ENCODE measurements around the gene BMAL2.

DNA sequence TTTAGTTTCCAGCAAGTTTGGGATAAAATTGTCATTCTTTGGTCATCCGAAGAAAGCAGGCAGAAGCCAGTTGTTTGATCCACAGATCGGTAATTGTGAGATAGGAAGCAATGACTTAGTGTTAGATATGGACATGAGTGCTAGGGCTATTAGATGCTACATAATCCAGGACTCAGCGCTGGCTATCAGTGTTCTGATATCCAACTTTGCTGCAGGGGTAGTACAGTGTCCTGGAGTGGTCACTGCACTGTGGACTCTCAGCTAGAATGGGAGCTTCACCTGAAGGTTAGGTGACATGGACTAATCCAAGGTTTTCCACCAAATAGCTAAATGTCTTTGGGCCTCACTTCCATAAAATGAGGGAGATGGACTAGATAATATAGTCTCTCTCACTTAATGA lies 48.6 kb upstream of the BMAL2 start:
- TF ChIP-seq, protein P1, sequence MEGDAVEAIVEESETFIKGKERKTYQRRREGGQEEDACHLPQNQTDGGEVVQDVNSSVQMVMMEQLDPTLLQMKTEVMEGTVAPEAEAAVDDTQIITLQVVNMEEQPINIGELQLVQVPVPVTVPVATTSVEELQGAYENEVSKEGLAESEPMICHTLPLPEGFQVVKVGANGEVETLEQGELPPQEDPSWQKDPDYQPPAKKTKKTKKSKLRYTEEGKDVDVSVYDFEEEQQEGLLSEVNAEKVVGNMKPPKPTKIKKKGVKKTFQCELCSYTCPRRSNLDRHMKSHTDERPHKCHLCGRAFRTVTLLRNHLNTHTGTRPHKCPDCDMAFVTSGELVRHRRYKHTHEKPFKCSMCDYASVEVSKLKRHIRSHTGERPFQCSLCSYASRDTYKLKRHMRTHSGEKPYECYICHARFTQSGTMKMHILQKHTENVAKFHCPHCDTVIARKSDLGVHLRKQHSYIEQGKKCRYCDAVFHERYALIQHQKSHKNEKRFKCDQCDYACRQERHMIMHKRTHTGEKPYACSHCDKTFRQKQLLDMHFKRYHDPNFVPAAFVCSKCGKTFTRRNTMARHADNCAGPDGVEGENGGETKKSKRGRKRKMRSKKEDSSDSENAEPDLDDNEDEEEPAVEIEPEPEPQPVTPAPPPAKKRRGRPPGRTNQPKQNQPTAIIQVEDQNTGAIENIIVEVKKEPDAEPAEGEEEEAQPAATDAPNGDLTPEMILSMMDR (IDR thresholded peaks at IDR 0.05), result no peak
- no peak for TF ChIP-seq POLR2A (IDR thresholded peaks at IDR 0.05)
- no peak for TF ChIP-seq EP300 (IDR thresholded peaks at IDR 0.05)
